ENCODE results near the gene P3H3. TPM values are rescaled to one million over a fixed set of nuclear protein-coding genes. Genes with fewer than 3 reads are reported as not detected.
A peak's percentile ranks its signal among the peaks of the same experiment; 100 is the strongest.

P3H3 gene
- total and polyA plus RNA-seq, 9 of the 15 experiments (the other 6 are each of a cell fraction or from before 2014, with no cell fraction given), result 0.03 to 15.0 (median 4.8) TPM

DNA sequence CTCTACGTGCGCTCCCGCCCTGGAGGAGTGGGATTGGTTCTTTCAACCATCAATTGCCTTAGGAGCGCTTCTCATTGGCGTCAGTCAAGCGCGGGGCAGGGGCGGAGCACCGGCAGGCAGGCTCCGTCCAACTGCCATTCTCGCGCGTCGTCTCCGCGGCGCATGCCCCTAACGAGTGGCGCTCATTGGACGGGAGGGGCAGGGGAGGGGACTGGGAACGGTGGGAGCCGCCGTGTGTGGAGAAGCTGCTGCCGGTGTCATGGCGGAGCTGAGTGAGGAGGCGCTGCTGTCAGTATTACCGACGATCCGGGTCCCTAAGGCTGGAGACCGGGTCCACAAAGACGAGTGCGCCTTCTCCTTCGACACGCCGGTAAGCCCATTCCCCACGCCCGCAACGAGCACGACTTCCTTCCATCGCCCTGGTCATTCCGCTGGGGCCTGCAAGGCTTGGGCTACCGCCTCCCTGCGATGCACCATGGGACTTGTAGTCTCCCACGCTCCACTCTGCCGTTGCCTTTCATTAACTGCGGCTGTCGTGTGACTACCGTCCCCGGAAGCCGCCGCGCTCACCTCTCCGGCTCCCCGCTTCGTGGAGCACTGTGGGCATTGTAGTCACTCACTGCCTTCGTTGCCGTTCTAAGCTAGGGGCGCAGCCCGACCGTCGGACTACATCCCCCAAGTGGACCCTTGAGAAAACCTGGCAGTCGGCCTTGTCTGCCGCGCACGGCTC lies 23.9 kb downstream of the P3H3 start, which contains the start of gene USP5 (continued):
- TF ChIP-seq POLR2AphosphoS5 (IDR thresholded peaks at IDR 0.05; ENCODE audit: control insufficient read depth, insufficient read depth, low read depth, low read length), result no peak; the same call in 1 of the 2 replicates
- peak; percentile 42; the same call in 1 of the 2 replicates for TF ChIP-seq ELF4 (CRISPR knock-in tag; IDR thresholded peaks at IDR 0.05)
- TF ChIP-seq, protein P1, sequence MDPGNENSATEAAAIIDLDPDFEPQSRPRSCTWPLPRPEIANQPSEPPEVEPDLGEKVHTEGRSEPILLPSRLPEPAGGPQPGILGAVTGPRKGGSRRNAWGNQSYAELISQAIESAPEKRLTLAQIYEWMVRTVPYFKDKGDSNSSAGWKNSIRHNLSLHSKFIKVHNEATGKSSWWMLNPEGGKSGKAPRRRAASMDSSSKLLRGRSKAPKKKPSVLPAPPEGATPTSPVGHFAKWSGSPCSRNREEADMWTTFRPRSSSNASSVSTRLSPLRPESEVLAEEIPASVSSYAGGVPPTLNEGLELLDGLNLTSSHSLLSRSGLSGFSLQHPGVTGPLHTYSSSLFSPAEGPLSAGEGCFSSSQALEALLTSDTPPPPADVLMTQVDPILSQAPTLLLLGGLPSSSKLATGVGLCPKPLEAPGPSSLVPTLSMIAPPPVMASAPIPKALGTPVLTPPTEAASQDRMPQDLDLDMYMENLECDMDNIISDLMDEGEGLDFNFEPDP (CRISPR knock-in tag; IDR thresholded peaks at IDR 0.05), result peak; percentile 81; the same call in 1 of the 2 replicates
- no peak for TF ChIP-seq IFI16 (CRISPR knock-in tag; IDR thresholded peaks at IDR 0.05)
- TF ChIP-seq ZNF583 (CRISPR knock-in tag; IDR thresholded peaks at IDR 0.05), result peak; percentile 97
- TF ChIP-seq, protein P2, sequence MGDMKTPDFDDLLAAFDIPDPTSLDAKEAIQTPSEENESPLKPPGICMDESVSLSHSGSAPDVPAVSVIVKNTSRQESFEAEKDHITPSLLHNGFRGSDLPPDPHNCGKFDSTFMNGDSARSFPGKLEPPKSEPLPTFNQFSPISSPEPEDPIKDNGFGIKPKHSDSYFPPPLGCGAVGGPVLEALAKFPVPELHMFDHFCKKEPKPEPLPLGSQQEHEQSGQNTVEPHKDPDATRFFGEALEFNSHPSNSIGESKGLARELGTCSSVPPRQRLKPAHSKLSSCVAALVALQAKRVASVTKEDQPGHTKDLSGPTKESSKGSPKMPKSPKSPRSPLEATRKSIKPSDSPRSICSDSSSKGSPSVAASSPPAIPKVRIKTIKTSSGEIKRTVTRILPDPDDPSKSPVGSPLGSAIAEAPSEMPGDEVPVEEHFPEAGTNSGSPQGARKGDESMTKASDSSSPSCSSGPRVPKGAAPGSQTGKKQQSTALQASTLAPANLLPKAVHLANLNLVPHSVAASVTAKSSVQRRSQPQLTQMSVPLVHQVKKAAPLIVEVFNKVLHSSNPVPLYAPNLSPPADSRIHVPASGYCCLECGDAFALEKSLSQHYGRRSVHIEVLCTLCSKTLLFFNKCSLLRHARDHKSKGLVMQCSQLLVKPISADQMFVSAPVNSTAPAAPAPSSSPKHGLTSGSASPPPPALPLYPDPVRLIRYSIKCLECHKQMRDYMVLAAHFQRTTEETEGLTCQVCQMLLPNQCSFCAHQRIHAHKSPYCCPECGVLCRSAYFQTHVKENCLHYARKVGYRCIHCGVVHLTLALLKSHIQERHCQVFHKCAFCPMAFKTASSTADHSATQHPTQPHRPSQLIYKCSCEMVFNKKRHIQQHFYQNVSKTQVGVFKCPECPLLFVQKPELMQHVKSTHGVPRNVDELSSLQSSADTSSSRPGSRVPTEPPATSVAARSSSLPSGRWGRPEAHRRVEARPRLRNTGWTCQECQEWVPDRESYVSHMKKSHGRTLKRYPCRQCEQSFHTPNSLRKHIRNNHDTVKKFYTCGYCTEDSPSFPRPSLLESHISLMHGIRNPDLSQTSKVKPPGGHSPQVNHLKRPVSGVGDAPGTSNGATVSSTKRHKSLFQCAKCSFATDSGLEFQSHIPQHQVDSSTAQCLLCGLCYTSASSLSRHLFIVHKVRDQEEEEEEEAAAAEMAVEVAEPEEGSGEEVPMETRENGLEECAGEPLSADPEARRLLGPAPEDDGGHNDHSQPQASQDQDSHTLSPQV (IDR thresholded peaks at IDR 0.05), result peak; percentile 99
- TF ChIP-seq NR4A1 (CRISPR knock-in tag; IDR thresholded peaks at IDR 0.05), result 0 out of 2 replicates have a peak, but pooled peaks have one; percentile 46
- peak; percentile 95 for TF ChIP-seq NR4A1 (tag; IDR thresholded peaks at IDR 0.05)
- TF ChIP-seq HDAC6 (IDR thresholded peaks at IDR 0.05; ENCODE audit: low read depth, low read length), result no peak
- no peak for TF ChIP-seq BRD4 (IDR thresholded peaks at IDR 0.05)
- no peak for TF ChIP-seq ZEB2 (IDR thresholded peaks at IDR 0.05)
- TF ChIP-seq SRSF1 (IDR thresholded peaks at IDR 0.05; ENCODE audit: low read depth, low read length), result no peak
- TF ChIP-seq, protein P3, sequence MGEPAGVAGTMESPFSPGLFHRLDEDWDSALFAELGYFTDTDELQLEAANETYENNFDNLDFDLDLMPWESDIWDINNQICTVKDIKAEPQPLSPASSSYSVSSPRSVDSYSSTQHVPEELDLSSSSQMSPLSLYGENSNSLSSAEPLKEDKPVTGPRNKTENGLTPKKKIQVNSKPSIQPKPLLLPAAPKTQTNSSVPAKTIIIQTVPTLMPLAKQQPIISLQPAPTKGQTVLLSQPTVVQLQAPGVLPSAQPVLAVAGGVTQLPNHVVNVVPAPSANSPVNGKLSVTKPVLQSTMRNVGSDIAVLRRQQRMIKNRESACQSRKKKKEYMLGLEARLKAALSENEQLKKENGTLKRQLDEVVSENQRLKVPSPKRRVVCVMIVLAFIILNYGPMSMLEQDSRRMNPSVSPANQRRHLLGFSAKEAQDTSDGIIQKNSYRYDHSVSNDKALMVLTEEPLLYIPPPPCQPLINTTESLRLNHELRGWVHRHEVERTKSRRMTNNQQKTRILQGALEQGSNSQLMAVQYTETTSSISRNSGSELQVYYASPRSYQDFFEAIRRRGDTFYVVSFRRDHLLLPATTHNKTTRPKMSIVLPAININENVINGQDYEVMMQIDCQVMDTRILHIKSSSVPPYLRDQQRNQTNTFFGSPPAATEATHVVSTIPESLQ (CRISPR knock-in tag; IDR thresholded peaks at IDR 0.05), result no peak
- TF ChIP-seq ZNF354B (CRISPR knock-in tag; IDR thresholded peaks at IDR 0.05), result peak; percentile 80; the same call in 1 of the 2 replicates
- no peak for TF ChIP-seq MEIS2 (IDR thresholded peaks at IDR 0.05; ENCODE audit: partially characterized antibody)
- TF ChIP-seq, protein P4, sequence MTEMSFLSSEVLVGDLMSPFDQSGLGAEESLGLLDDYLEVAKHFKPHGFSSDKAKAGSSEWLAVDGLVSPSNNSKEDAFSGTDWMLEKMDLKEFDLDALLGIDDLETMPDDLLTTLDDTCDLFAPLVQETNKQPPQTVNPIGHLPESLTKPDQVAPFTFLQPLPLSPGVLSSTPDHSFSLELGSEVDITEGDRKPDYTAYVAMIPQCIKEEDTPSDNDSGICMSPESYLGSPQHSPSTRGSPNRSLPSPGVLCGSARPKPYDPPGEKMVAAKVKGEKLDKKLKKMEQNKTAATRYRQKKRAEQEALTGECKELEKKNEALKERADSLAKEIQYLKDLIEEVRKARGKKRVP (CRISPR knock-in tag; IDR thresholded peaks at IDR 0.05), result peak; percentile 82
- no peak for TF ChIP-seq HEY1 (CRISPR knock-in tag; IDR thresholded peaks at IDR 0.05; ENCODE audit: borderline replicate concordance)
- peak; percentile 89 for TF ChIP-seq FOS (IDR thresholded peaks at IDR 0.05; ENCODE audit: extremely low read depth, insufficient read length)
- TF ChIP-seq CCNT2 (IDR thresholded peaks at IDR 0.05; ENCODE audit: borderline replicate concordance, extremely low read depth, insufficient read length, low read depth, low read length), result no peak
- no peak for TF ChIP-seq NUFIP1 (IDR thresholded peaks at IDR 0.05; ENCODE audit: partially characterized antibody)

All from K562 (cell line).